GM11168 (cell line): Measurements from ENCODE around the gene C1orf210.

Experiments used
- in situ Hi-C: fragments of 300-500 bp; cut with MboI; formaldehyde crosslinking; loops from one replicate; pipeline ENCODE4 v1.12.0; 2022; ENCODE audit warnings: low sequenced_read_pairs; ENCODE audit not compliant: unreplicated experiment

The C1orf210 gene

DNA sequence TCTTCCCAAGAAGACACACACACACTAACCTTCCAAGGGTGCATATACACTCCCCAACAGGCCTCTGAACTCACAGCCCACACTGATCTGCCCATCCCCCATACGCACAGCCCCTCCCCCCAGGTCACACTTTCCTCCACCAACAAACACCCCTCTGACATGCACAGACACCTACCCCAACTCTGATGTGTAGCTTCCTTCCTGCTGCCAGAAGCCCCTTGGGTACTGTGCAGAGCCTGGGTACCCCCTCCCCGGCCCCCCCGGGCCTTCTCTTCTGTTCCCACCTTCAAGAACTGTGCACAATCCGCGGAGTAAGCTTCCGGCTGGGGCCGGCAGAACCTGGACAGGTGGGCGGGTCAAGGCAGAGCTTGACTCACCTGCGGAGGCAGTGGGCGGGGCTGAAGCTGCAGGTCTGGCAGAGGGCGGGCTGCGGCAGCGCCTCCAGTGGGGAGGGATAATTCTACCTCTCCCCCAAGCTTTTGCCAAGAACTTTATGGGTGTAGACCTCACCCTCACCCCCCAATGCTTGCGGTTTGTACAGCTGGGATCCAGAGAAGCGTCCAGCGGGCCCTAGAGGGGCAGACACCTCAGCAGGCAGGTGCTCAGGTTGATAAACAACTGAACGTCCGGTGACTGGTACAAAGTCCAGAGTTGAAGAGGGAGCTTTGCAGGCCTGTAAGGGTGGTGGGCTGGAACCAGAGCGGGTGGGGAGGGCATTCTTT is at the start of gene C1orf210:
TSS of gene C1orf210 (minus strand) at position 313 of the 722 bp plus-strand sequence. CDS start 2,311 bp downstream, outside the sequence.
- in situ Hi-C loops: no loop called here

DNA sequence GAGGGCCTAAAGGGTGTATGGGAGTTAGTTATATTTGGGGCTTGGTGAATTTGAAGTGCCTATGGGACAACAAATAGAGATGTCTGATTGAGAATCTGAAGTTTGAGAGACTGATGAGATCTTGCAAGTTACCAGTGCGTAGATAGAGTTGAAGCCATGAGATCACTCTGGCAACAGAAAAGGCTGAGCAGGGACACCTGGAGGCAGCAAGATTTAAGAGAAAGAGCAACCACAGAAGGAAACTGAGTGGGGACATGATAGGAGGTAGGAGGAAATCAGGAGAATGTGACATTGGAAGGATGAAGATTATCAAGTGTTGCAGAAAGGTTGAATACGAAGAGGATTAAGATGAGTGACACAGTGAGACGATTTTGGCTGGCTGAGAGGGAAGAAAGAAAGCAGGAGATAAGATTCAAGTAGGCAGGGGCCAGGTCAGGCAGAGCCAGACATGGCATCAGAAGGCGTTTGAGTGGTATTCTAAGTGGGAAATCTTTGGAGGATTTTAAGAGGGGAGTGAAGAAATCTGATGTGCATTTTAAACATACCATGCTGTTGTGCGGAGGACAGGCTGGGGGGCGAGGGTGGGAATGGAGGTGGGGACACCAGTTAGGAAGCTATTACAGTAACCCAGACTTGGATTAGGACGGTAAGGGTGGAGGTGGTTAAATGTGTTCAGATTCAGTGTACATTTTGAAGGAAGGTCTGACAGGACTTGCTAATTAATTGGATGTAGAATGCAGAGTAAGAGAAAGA is 49.2 kb upstream of the C1orf210 start:
- in situ Hi-C loops: no loop called here

DNA sequence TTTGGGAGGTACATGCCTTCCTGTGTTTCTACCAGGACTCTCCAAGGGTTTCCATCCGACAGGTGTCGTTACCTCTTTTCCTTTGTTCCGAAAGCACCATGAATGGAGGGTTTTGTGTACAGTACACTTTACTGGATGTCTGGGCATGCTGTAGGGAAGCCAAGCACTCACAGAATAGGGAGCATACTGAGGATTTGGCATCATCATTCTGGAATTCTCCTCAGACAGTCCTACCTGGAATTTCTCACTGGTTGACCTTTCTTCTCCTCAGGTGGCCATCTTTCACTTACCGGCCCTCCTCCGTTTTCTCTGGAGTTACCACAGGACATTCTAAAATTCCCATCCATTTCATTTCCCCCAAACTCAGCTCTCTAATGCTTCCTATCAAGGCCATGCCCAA is 46.3 kb upstream of the C1orf210 start:
- in situ Hi-C loops: no loop called here

DNA sequence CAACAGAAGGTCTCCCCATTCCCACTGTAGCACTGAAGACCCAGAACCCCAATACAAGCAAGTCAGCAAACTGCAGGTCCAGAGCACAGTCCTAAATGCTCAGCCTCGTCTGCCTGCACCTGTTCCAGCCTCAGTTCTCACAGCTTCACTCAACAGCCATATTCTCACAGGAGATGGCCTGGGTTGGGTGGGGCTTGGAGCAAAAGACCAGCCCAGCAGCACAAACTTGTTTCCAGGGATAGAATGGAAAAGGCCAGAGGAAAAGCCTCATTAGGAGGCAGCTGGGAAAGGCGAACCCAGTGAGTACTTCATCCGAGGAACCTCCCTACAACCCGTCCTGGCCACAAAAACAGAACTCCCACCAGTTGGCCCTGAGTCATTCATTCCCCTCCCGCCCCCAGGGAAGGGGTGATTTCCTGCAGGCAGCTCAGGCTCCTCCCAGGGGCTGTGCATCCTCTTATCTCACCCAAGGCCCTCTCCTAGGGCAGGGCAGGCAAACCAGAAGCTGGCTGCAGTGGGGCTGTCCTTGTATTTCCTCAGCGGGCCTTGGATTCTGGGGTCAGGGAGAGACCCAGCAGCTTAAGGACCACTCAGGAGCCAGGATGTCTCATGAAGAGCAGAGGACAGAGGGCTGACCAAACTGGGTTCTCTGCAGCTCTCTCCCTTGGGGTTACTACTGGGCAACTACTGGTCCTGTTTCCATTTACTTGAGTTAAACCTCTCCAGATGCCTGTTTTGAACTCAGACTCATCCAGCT is 44.8 kb upstream of the C1orf210 start:
- in situ Hi-C loops: no loop called here

DNA sequence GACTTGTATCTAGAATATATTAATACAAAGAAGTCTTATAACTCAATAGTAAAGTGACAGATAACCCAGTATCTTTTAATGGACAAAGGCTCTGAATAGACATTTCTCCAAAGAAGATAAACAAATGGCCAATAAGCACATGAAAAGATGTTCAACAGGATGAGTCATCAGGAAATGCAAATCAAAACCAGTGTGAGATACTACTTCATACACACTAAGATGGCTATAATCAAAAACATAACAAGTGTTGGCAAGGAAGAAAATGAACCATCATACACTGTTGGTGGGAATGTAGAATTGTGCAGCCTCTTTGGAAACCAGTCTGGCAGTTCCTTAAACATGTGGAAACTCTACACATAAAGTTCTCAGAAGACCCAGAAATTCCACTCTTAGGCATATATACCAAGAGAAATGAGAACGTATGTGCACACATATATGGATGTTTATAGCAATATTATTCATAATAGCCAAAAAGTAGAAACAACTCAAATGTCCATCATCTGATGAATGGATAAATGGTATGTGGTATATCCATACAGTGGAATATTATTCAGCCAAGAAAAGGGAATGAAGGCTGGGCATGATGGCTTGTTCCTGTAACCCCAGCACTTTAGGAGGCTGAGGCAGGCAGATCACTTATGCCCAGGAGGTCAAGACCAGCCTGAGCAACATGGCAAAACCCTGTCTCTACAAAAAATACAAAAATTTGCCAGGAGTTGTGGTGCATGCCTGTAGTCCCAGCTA is 42.3 kb upstream of the C1orf210 start:
- in situ Hi-C loops: no loop called here

DNA sequence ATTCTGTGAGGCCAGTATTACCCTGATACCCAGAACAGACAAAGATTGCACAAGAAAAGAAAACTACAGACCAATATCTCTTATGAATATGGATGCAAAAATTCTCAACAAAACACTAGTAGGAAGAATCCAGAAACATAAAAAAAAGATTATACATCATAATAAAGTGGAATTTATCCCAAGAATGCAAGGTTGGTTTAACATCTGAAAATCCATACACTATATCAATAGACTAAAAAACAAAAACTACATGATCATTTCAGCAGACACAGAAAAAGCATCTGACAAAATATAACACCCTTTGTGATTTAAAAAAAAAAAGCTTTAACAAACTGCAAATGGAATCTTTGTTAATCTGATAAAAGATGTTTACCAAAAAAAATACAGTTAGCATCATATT is 40.0 kb upstream of the C1orf210 start:
- in situ Hi-C loops: no loop called here

DNA sequence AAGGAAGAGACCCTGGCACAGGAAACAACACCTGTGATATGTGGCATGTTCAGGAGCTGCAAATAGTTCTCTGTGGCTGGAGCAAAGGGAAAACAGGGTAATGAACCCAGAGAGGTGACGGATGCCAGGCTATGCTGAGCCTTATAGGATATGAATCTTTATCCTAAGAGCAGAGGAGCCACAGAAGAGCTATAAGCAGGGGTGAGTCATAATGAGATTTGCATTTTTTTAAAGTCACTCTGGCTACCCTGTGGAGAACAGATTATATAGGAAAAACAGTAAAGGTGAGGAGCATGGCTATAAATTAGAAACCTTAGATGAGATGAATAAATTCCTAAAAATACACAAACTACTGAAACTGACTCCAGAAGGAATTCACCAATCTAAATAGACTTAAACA is 39.4 kb upstream of the C1orf210 start:
- in situ Hi-C loops: no loop called here

DNA sequence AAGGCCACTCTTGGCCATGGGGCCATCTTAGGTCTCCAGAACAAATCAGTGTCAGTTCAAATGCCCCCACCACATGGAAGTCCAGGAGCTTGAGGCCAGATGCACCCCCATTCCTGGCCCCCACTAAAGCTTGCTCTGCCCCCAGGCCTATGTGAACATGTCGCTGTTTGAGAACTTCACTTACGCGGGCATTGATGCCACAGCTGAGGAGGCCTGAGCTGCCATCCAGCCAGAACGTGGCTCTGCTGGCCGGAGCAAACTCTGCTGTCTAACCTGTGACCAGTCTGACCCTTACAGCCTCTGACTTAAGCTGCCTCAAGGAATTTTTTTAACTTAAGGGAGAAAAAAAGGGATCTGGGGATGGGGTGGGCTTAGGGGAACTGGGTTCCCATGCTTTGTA is 37.1 kb upstream of the C1orf210 start:
- in situ Hi-C loops: no loop called here

DNA sequence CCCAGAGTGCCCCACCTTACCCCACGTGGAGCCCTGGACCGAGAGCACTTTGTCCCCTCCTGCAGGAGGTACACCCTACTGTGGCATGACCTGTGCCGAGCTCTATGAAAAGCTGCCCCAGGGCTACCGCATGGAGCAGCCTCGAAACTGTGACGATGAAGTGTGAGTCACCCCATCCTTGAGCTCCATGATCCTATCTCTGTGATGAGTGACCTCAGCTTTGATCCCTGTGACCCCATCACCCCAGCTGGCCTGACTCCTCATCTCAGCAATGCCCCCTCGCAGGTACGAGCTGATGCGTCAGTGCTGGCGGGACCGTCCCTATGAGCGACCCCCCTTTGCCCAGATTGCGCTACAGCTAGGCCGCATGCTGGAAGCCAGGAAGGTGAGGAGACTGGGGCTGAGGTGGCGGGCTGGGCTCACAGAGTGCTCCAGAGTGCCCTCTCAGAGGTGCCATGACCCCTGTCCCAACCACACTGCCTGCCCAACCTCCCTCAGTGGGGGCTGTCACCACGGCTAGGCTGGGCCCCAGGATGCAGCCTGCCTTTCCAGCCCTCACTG is 36.0 kb upstream of the C1orf210 start:
- in situ Hi-C loops: no loop called here

DNA sequence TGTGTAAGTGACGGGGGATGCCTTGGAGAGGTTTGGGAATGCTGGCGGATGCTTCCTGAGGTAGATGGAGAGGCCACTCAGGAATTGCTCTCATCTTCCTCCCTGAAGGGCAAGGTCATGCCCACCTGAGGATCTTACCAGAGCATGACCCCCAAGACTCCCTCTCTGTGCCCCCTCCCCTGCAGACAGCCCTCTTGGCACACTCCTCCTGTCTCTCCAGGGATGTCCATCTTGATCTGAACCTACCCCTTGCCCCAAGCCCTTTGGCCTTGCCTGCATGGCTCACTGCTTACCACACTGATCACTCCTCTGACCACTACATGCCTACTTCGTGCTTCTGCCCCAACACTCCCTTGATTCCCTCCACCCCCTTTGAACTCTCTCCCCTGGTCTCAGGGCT is 34.4 kb upstream of the C1orf210 start:
- in situ Hi-C loops: no loop called here

DNA sequence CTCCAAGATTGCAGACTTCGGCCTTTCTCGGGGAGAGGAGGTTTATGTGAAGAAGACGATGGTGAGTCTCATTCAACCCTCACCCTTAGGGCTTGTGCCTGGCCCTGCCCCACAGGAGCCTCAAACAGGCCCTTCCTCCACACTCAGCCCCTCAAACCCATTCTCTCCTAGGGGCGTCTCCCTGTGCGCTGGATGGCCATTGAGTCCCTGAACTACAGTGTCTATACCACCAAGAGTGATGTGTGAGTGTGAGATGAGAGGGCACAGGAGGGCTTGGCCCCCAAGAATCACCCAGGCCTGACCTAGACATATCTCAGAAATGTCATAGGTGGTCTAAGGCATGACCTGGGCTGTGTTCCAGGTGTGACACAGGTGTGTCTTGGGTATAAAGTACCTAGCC is 33.9 kb upstream of the C1orf210 start:
- in situ Hi-C loops: no loop called here

DNA sequence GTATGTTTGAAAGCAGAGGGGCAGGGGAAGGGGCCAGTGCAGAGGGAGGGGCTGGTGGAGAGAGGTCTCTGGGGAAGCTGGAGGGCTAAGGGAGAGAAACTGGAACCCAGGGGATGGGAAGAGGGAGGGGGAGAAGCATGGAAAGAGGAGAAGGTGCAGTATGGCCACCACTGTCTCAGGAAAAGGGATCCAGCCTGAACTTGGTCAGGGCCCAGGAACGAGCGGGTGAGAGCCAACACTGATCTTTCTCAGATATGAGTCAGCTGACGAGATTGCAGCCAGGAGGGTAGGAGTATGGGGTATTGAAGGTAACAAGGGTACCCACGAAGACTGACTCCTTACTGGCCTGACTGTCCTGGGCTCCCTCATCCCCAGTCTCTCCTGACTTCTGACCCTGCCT is 33.5 kb upstream of the C1orf210 start:
- in situ Hi-C loops: no loop called here

DNA sequence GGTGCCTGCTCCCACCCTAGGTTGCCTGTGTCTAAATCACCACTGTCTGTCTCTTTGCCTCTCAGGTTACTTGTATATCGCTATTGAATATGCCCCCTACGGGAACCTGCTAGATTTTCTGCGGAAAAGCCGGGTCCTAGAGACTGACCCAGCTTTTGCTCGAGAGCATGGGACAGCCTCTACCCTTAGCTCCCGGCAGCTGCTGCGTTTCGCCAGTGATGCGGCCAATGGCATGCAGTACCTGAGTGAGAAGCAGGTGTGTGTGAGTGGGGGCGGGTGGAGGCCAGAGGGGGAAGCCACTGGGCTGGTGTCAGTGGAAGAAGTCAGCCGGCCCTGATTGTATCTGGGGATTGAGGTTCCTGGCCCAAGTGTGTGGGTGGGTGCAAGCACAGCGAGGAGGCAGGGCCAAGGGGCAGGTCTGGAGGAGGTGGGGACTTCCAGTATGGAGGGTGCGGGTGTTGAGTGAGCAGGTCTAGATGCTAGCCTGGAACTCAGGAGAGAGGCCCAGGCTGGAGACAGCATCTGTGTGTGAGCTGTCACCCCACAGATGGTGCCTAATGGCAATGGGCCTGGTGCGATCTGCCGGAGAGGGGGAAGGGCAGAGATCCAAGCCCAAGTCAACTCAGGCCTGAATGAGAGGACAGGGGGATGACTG is 32.6 kb upstream of the C1orf210 start:
- in situ Hi-C loops: no loop called here

DNA sequence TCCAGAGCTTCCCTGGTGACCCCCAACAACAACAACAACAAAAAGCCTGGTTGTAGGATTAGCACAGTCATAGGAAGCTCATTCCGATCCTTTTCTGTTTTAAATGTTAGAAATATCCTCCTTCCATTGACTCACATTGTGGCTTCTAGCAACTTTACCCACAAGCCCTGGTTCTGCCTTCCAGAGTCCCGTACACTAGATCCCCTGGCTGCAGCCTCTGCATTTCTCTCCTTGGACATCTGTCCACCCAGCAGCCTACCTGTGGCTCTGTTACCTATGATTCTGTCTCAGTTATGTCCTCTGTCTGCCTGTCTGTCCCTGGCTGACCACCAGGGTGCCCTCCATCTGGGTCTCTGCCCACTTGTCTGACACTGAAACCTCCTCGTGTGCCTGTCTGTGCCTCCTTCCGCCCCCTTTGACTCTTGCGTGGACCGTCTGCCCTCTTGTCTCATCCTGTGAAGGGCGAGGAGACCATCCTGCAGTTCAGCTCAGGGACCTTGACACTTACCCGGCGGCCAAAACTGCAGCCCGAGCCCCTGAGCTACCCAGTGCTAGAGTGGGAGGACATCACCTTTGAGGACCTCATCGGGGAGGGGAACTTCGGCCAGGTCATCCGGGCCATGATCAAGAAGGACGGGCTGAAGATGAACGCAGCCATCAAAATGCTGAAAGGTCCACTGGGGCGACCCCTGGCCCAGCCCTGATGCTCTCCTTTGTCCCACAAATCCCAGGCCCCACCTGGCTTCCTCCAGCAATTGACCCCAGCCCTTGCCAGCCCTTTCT is 31.5 kb upstream of the C1orf210 start:
- in situ Hi-C loops: no loop called here

DNA sequence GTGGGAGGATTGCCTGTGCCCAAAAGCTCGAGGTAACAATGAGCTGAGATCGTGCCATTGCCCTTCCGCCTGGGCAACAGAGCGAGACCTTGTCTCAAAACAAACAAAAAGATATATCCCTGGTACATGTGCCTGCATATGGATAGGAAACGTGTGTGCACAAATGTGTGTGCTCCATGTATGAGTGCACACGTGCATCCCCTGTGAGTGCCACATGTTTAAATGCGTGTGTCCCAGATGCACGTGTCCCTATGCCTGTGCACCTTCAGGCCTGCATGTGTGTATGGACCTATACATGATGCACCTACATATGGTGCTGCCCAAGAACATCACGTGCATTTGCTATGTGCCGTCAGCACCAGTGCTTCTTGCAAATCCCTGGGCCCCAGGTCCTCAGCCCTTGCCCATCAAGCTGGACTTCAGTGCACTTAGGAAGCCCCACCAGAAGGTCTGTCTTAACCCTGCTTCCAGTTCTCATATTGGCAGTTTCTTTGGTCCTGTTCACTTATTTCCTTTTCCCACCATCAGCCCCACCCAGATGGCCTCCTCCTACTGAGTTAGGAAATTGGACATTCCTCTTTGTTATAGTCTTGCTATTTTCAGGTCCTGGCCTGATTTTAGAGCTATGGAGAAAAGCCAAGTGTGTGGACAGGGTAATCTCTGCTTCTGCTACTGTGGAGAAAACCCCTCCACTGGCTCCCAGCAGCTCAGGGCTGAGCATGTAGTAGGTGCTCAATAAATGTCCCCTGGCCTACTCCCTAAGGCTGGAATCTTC is 30.8 kb upstream of the C1orf210 start:
- in situ Hi-C loops: no loop called here

DNA sequence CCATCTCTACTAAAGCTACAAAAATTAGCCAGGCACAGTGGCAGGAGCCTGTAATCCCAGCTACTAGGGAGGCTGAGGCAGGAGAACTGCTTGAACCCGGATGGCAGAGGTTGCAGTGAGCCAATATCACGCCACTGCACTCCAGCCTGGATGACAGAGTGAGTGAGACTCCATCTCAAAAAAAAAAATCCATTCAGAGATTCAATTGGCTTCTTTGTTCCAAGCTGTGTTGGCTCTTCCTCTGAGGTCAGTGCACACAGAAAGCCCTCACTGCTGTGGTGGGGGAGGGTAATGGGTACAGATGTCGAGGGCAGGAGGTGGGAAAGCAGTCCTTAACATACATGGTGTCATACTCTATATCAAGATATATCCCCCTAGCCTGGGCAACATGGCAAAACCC is 30.1 kb upstream of the C1orf210 start:
- in situ Hi-C loops: no loop called here

DNA sequence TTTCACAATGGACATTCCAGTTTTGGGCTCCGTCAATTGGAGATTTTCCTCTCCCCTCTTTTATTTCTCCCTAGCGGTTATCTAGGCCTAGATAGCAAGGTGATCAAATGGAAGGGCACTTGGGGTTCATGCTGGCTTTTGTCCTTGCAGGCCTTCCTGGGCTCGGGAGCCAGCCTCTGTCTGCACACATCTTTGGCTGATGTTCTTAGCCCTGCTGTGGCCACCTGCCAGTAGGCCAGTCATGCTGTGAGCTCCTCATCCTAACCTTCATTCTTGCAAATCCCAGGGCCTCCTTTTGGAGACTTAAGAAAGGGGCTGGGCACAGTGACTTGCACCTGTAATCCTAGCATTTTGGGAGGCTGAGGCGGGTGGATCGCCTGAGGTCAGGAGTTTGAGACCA is 28.9 kb upstream of the C1orf210 start:
- in situ Hi-C loops: no loop called here

DNA sequence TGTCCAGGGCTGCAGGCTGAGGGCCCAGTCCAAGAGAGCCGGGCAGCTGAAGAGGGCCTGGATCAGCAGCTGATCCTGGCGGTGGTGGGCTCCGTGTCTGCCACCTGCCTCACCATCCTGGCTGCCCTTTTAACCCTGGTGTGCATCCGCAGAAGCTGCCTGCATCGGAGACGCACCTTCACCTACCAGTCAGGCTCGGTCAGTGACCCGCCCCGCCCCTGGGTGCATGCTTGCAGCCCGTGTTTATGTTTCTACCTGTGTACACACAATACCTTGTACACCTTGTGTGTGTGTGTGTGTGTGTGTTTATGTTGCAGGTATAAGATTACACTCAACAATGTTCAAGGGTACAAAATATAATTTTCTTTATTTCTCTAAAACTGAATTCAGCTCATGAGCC is 28.4 kb upstream of the C1orf210 start:
- in situ Hi-C loops: no loop called here
